HuH-7 (cell line): ENCODE measurements around the gene RRAGA.
"Not testable (repeated sequence)": the region's sequence is repeated elsewhere in the genome, so short reads cannot be mapped to it uniquely, and the experiment has no call there.

Experiments used
- DNase-seq: peaks from one replicate; pipeline ENCODE4 v3.0.0; 2011; ENCODE audit warnings: low spot score

The RRAGA gene

GRCh38 chr9:19048966-19049916 is at the start of gene RRAGA:
Gene RRAGA (plus strand): TSS chr9:19049427. CDS start chr9:19049660, 233 bp downstream.
- DNase-seq = peak; percentile 83

GRCh38 chr9:19000133-19000532 is 49.1 kb upstream of the RRAGA start:
- no peak for DNase-seq

GRCh38 chr9:19009391-19009965 is 39.7 kb upstream of the RRAGA start:
- no peak for DNase-seq

- DNase-seq = no peak
Measured at GRCh38 chr9:19018201-19018600, 31.0 kb upstream of the RRAGA start.

GRCh38 chr9:19020886-19021455 is 28.3 kb upstream of the RRAGA start:
- DNase-seq = no peak

- DNase-seq = not testable (repeated sequence)
Measured at GRCh38 chr9:19021649-19022048, 27.6 kb upstream of the RRAGA start.

GRCh38 chr9:19022206-19022605 is 27.0 kb upstream of the RRAGA start:
- no peak for DNase-seq

GRCh38 chr9:19023078-19023477 is 26.1 kb upstream of the RRAGA start:
- no peak for DNase-seq

- DNase-seq = no peak
Measured at GRCh38 chr9:19026375-19026774, 22.9 kb upstream of the RRAGA start.

GRCh38 chr9:19027825-19028224 is 21.4 kb upstream of the RRAGA start:
- no peak for DNase-seq

GRCh38 chr9:19028835-19029451 is 20.3 kb upstream of the RRAGA start:
- DNase-seq = peak; percentile 77

- DNase-seq = no peak
Measured at GRCh38 chr9:19030899-19031298, 18.3 kb upstream of the RRAGA start.

- no peak for DNase-seq
Measured at GRCh38 chr9:19032406-19032805, 16.8 kb upstream of the RRAGA start.

GRCh38 chr9:19033015-19033414 is 16.2 kb upstream of the RRAGA start, which contains the start of gene SAXO1:
Gene SAXO1 (minus strand): TSS chr9:19033209. CDS start chr9:19032908, 301 bp downstream.
- no peak for DNase-seq

GRCh38 chr9:19036611-19037010 is 12.6 kb upstream of the RRAGA start:
- no peak for DNase-seq

- DNase-seq = no peak
Measured at GRCh38 chr9:19049917-19050636, 850 bp downstream of the RRAGA start.

GRCh38 chr9:19050637-19051591 is 1.7 kb downstream of the RRAGA start:
- no peak for DNase-seq

GRCh38 chr9:19057033-19057432 is 7.8 kb downstream of the RRAGA start:
- DNase-seq = no peak

- no peak for DNase-seq
Measured at GRCh38 chr9:19074229-19074628, 25.0 kb downstream of the RRAGA start.

GRCh38 chr9:19074836-19075235 is 25.6 kb downstream of the RRAGA start:
- DNase-seq = no peak

- DNase-seq = peak; percentile 7
Measured at GRCh38 chr9:19085295-19085694, 36.1 kb downstream of the RRAGA start.
